Ovary (tissue), 9 donors: Measurements from ENCODE around the gene DGKD. TPM values are rescaled to one million over a fixed set of nuclear protein-coding genes. Genes with fewer than 3 reads are reported as not detected.

Source experiments
- DNase-seq, 5 donors: peaks; one replicate each; pipeline ENCODE4 v3.0.0-alpha.2; 2019 to 2020
- H3K27ac ChIP-seq, 2 donors: fragments of 200-600 bp; one replicate each; pipeline versions ENCODE4 v1.5.1 to v1.8.0; 2019 to 2022
- H3K27me3 ChIP-seq: fragments of 200-600 bp; one replicate; pipeline ENCODE4 v1.8.0; 2022
- H3K36me3 ChIP-seq: fragments of 200-600 bp; sonication (generic); one replicate; pipeline ENCODE4 v1.5.1; 2019
- H3K4me1 ChIP-seq: one replicate; pipeline ENCODE4 v1.8.1; 2013; ENCODE audit warnings: mild to moderate bottlenecking, moderate library complexity; ENCODE audit not compliant: insufficient read depth
- H3K4me3 ChIP-seq: fragments of 200-600 bp; sonication (generic); one replicate; pipeline ENCODE4 v1.5.1; 2017
- H3K9me3 ChIP-seq, 2 donors: fragments of 200-600 bp in 1 of 2; sonication (generic) in 1 of 2; one replicate each; pipeline versions ENCODE4 v1.5.1 to v1.8.1; 2013 to 2019; ENCODE audit warnings: mild to moderate bottlenecking in 1 of 2, moderate library complexity in 1 of 2
- EP300 ChIP-seq: sonication (generic); formaldehyde crosslinking; IDR thresholded peaks from one replicate; pipeline ENCODE4 v1.6.1; 2017; ENCODE audit warnings: antibody characterized with exemption
- POLR2A ChIP-seq: fragments of 450-650 bp; IDR thresholded peaks from one replicate; pipeline ENCODE4 v1.6.1; 2017; ENCODE audit warnings: antibody characterized with exemption, mild to moderate bottlenecking, moderate library complexity
- WGBS, 3 donors: extraction: QIAGEN DNeasy Blood & Tissue Kit in 1 of 3; methylation state at CpG; one replicate each; pipeline versions ENCODE4 v1.1.5 to v1.1.7; 2013 to 2017; 5-methylcytosine and 5-hydroxymethylcytosine counted together
- intact Hi-C, 4 donors: fragments of 100-400 bp; cut with DNase I; formaldehyde crosslinking; loops; one replicate each; pipeline versions ENCODE4 v1.11.0 to v1.15.1; 2022 to 2023
- polyA plus RNA-seq, 2 donors: library from polyadenylated mRNA; stranded (reverse); fragments of 200-250 nt in 1 of 2; fragments of 350-450 nt in 1 of 2; fragmentation: Illumina TruSeq in 1 of 2; extraction: RNeasy Lipid Tissue Mini Kit (QIAGEN cat#74804) in 1 of 2; gene quantifications; one replicate each; pipeline ENCODE4 v1.2.3, GENCODE V29; 2013 to 2014
- total RNA-seq, 7 donors: library from RNA; depleted of rRNA in 2 of 7; stranded (reverse); fragments of >200 nt in 2 of 7; fragmentation: NEBNext Ultra II Directional in 3 of 7; extraction: Animal tissue kit (Norgen Biotek cat#: 25700) in 3 of 7; gene quantifications; one replicate each; pipeline versions ENCODE4 v1.1.0 to v1.2.4, GENCODE V29; 2016 to 2023
- TF ChIP-seq, protein P1 (sequence below), 3 donors: fragments of 450-650 bp in 2 of 3; fragments of 200-600 bp in 1 of 3; IDR thresholded peaks; one replicate each; pipeline versions ENCODE4 v1.5.1 to v1.8.0; 2016 to 2022; ENCODE audit warnings: antibody characterized with exemption in 3 of 3, mild to moderate bottlenecking in 1 of 3
- donor health status: DM: no; HTN: no; CAD: no; lungs with moderate emphysema.
- donor health status: DM: no; HTN: no; CAD: no.
- donor health status: Bipolar disorder and iron deficiency.
- donor health status: DM: yes; HTN: yes; CAD: no.
- donor health status: DM: no; HTN: no; CAD: no.
- donor health status: DM: yes; HTN: yes; CAD: no.

The DGKD gene
- total and polyA plus RNA-seq, 9 donors = 9.4 to 81.8 (median 36.3) TPM

DNA sequence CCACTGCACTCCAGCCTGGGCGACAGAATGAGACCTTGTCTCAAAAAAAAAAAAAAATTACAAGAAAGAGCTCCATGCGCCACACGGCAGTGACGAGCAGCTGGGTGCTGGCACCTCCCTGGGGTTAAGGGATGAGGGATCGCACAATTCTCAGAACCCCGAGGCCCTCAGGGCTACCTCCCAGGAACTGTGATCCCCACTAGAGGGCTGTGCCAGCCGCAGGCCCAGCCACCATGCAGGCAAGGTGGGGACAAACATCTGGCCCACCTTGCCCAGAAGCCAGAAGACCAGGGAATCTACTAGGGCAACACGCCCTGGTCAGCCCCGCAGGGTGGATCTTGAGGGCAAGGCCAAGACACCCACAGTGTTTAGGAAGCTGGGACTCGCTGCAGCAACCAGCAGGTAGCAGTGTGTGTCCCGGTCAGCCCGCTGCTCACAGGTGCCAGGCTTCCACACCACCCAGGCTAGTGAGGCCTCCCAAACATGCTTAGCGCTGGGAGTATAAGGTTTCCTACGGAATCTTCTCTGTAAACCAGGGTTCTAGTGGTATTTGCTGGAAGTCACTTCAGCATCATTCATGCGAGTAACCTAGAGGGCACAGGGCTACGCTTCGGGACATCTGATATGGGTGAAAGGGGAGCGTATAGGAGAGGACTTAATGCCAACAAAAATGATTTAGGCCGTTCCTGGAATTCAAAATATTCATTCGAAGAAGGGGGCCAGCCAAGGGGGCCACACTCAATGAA is 39.9 kb upstream of the DGKD start:
- TF ChIP-seq EP300 (no peak), POLR2A (no peak)
- TF ChIP-seq, protein P1, sequence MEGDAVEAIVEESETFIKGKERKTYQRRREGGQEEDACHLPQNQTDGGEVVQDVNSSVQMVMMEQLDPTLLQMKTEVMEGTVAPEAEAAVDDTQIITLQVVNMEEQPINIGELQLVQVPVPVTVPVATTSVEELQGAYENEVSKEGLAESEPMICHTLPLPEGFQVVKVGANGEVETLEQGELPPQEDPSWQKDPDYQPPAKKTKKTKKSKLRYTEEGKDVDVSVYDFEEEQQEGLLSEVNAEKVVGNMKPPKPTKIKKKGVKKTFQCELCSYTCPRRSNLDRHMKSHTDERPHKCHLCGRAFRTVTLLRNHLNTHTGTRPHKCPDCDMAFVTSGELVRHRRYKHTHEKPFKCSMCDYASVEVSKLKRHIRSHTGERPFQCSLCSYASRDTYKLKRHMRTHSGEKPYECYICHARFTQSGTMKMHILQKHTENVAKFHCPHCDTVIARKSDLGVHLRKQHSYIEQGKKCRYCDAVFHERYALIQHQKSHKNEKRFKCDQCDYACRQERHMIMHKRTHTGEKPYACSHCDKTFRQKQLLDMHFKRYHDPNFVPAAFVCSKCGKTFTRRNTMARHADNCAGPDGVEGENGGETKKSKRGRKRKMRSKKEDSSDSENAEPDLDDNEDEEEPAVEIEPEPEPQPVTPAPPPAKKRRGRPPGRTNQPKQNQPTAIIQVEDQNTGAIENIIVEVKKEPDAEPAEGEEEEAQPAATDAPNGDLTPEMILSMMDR (IDR thresholded peaks at IDR 0.05) = no peak
- H3K36me3 ChIP-seq = no peaks in the 10 kb centered on the region
- H3K4me1 ChIP-seq = no peaks in the 10 kb centered on the region
- DNase-seq = no peak
- intact Hi-C loops = no loop called here
- H3K4me3 ChIP-seq = no peak overlapping the region
- H3K9me3 ChIP-seq = no peaks in the 10 kb centered on the region
- 90 to 94% (median 90%) methylated on average over 19 to 20 of the region's 20 CpGs for WGBS, 3 donors
- H3K27me3 ChIP-seq = no peaks in the 10 kb centered on the region
- H3K27ac ChIP-seq = no peak overlapping the region

- H3K9me3 ChIP-seq = no peaks in the 10 kb centered on the region
- DNase-seq = no peak
- H3K27me3 ChIP-seq = no peaks in the 10 kb centered on the region
- no peak overlapping the region for H3K4me3 ChIP-seq
- intact Hi-C loops = no loop called here
- H3K4me1 ChIP-seq = no peaks in the 10 kb centered on the region
- no peaks in the 10 kb centered on the region for H3K36me3 ChIP-seq
- H3K27ac ChIP-seq = no peak overlapping the region
- no peak for TF ChIP-seq EP300
- TF ChIP-seq, protein P1 (IDR thresholded peaks at IDR 0.05) = no peak
- TF ChIP-seq POLR2A = no peak
- 53 to 67% (median 55%) methylated on average over 7 of the region's 7 CpGs for WGBS, 3 donors
Measured at GRCh38 chr2:233317196-233317943, 36.9 kb upstream of the DGKD start.

DNA sequence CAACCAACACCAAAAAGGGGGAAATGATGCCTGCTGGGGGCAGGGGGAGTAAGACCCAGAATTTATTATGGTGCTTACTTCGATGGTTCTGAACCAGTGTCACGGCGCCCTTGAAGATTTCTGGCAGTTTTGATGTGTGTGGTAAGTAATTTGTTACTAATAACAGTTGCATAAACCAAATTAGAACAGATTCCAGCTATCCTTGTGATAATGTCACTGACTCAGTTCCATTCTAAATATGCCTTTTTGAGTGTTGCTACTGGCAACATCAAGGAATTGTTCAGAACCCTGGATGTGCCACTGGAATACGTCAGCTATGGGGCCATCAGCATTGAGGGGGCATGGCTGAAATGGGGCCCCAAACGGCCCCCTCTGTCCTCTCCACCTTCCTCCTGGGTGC is 35.0 kb upstream of the DGKD start:
- WGBS, 3 donors = 66 to 79% (median 76%) methylated on average over 5 of the region's 5 CpGs
- H3K27me3 ChIP-seq = no peaks in the 10 kb centered on the region
- TF ChIP-seq, protein P1 (IDR thresholded peaks at IDR 0.05) = no peak
- TF ChIP-seq EP300 = no peak
- TF ChIP-seq POLR2A = no peak
- no peak overlapping the region for H3K4me3 ChIP-seq
- no peak overlapping the region for H3K27ac ChIP-seq
- intact Hi-C loops = no loop called here
- no peaks in the 10 kb centered on the region for H3K36me3 ChIP-seq
- H3K4me1 ChIP-seq = no peaks in the 10 kb centered on the region
- no peaks in the 10 kb centered on the region for H3K9me3 ChIP-seq
- DNase-seq = no peak

- no peak for TF ChIP-seq EP300
- TF ChIP-seq POLR2A = no peak
- TF ChIP-seq, protein P1 (IDR thresholded peaks at IDR 0.05) = no peak
- Histone ChIP-seq H3K36me3 (no peaks in the 10 kb centered on the region), H3K9me3 (no peaks in the 10 kb centered on the region), H3K4me3 (no peak overlapping the region), H3K27ac (no peak overlapping the region), H3K27me3 (no peaks in the 10 kb centered on the region), H3K4me1 (no peaks in the 10 kb centered on the region)
- intact Hi-C loops = no loop called here
- no peak for DNase-seq
- WGBS, 3 donors = 84 to 91% (median 88%) methylated on average over 17 of the region's 17 CpGs
Measured at GRCh38 chr2:233320470-233320869, 33.8 kb upstream of the DGKD start.
